Measurements from ENCODE around the gene RPSA. TPM values are rescaled to one million over a fixed set of nuclear protein-coding genes. Genes with fewer than 3 reads are reported as not detected.
"Not testable (repeated sequence)": the region's sequence is repeated elsewhere in the genome, so short reads cannot be mapped to it uniquely, and the experiment has no call there.

RPSA gene
- total RNA-seq, result 389 TPM
- long read RNA-seq, transcript RPSA-201 (7 exons, 1,171 nt), result major isoform, 236 of 248 reads
- long read RNA-seq, partial matches to known transcripts, result 4 of 248 reads
- long read RNA-seq, other reads (novel, unspliced or antisense), result 4 of 248 reads

DNA sequence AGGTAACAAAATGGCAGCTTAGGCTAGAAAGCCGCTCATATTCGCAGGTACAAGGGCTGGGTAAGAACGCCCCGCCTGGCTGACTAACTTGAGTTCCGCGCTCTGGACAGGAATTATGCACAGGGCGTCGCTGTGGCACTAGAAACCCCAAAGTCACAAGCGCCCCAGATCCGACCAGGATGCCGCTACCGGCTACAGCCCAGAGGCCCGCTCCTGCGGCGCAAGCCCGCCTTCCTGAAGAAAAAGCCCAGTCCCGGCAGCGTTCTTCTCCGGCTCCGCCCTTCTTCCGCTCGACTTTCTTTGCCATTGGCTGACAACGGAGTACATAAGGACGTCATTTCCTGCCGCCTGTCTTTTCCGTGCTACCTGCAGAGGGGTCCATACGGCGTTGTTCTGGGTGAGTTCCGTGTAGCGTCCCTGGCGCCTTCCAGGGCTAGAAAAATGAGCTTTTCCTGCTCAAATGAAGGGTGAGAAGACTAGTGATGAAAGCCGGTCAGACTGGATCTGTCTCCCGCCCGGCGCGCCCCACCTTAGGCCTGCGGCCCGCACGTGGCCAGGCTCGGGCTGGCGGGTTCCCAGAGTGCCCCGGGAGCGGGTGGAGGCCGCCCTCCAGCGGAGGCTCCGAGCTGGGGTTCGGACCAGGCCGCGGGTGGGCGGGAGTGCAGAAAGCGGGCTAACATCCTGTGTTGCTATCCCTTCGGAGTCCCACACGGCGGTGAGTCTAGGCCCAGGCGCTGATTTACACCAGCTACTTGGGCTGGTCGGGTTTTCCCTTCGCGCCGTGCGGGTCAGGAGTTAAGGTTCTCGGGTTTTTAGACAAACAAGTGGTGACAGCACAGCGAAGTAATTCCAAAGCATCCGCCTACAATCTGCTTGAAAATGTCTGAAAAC, at the start of gene RPSA:
RPSA (plus strand) TSS at position 353 of the 891 bp plus-strand sequence. CDS start 934 bp downstream, outside the sequence.
- intact Hi-C loops (cut with DNase I), result no loop called here
- ATAC-seq (ENCODE audit: poor library complexity), result peak; percentile 97
- DNase-seq, result peak; percentile 96

DNA sequence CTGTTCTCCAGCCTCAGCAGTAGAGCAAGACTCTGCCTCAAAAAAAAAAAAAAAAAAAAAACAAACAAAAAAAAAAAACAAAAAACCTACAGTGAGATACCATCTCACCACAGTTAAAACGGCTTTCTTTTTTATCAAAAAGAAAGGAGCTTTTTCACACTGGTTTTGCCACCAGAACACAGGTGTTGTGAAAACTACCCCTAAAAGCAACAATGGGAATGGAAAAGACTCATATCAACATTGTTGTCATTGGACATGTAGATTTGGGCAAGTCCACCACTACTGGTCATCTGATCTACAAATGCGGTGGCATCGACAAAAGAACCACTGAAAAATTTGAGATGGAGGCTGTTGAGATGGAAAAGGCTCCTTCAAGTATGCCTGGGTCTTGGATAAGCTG, 48.2 kb upstream of the RPSA start:
- ATAC-seq (ENCODE audit: poor library complexity), result no peak
- intact Hi-C loops (cut with DNase I), result no loop called here
- no peak for DNase-seq

DNA sequence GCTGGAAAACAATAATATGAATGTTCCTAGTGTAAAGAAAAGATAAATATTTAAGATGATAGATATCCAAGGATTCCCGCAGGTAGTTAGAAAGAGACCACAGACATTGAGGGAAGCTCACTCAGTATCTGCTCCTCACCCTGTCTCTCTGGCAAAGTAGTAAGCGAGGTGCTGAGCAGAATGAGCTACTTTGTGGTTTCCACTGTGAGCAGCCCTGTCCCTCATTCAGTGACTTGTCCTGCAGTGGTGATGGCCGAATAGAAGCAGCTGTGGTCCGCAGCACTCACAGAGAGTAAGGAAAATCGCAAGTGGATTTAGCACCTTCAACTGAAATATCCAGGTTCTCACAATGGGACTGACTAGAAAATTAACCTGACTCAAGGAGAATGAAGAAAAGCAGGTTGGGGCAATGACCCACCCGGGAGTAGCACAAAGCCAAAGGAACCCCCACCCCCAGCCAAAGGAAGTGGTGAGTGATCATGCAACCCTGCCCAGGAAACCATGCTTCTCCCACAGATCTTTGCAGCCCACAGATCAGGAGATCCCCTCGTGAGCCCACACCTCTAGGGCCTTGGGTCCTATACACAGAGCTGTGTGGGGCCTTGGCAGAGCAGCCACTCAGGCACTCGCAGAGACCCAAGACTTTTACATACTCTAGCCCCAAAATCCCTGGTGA, 45.1 kb upstream of the RPSA start:
- ATAC-seq (ENCODE audit: poor library complexity) (peak; percentile 37), DNase-seq (no peak)
- intact Hi-C loops (cut with DNase I), result no loop called here

DNA sequence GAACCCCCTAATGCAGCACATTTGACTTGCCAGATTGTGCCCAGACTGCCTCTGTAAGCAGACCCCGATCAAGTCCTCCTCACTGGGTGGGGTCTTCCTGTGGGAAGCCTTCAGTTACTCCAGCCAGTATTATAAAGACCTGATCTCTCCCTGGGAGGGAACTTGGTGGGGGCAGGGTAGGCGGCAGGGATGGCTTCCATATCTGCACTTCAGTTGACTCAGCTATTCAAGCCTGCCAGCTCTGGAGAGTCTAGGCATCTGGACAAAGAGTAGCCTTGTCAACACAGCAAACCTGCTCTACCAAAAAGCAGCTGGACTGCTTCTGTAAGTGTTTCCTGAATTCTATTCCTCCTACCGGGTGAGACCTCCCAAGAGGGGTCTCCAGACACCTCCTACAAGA, 44.3 kb upstream of the RPSA start:
- DNase-seq, result no peak
- peak; percentile 96 for ATAC-seq (ENCODE audit: poor library complexity)
- intact Hi-C loops (cut with DNase I), result no loop called here

DNA sequence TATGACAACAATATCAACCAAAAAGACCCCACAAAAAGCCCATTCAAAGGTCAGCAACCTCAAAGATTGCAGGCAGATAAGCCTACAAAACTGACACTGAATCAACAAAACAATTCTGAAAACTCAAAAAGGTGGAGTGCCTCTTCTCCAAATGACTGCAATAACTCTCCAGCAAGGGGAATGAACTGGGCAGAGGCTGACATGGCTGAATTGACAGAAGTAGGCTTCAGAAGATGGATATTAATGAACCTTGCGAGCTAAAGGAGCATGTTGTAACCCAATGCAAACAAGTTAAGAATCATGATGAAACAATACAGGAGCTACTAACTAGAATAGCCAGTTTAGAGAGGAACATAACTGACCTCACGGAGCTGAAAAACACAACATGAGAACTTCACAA, 43.7 kb upstream of the RPSA start:
- no peak for DNase-seq
- no peak for ATAC-seq (ENCODE audit: poor library complexity)

DNA sequence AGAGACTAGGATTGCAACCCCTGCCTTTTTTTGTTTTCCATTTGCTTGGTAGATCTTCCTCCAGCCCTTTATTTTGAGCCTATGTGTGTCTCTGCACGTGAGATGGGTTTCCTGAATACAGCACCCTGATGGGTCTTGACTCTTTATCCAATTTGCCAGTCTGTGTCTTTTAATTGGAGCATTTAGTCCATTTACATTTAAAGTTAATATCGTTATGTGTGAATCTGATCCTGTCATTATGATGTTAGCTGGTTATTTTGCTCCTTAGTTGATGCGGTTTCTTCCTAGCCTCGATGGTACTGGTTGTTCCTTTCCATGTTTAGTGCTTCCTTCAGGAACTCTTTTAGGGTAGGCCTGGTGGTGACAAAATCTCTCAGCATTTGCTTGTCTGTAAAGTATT, 36.1 kb upstream of the RPSA start:
- DNase-seq; intact Hi-C loops (cut with DNase I); ATAC-seq (ENCODE audit: poor library complexity): not testable (repeated sequence)

More for the DNA sequence above, 43.7 kb upstream of the RPSA start:
- intact Hi-C loops (cut with DNase I), result no loop called here

DNA sequence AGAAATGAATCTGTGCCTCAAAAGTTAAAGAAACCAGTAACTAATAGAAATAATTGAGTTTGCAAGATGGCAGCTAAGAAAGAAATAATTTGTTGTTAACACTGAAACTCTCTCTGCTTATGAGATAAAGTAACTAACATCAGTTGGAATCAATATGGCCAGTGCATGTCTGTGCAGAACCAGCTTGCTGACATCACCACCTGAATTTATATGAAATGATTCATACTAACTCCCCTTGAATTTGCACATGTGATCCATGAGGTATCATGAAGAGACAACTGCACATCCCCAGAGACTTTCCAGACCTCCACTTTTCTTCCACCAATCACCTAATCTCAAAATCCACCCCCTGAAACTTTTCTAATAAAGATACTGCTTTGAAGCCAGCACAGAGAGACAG, 33.7 kb upstream of the RPSA start:
- ATAC-seq (ENCODE audit: poor library complexity) (no peak), DNase-seq (no peak)
- intact Hi-C loops (cut with DNase I), result no loop called here

DNA sequence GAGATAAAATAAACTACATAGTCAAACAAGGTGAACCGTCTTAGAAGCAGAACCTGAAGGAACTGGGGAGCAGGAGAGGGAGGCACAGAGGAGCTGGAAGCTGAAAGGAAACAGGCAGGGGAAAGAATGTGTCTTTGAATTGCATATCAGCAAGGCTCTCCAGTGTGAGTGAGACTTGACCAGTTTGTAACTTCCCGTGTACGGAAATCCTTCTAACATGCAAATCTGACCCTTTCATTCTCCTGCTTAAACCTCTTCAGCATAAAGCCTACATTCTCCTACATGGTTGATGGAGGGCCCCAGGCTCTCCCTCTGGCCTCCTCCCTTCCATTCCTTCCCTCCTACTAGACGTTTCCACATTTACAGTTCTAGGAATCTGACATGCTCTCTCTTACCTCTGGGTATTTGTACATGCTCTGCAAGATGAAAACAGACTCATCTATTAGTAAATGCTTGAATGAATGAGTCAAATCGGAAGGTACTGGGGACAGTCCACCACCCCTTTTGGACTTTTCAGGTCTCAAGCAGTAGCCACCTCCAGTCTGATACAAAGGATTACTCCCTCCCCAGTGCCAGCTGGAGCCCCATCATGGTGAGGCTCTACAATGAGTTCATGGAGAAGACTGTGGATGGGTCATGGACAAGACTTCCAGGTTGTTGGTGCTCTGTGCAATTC, 29.4 kb upstream of the RPSA start:
- no peak for DNase-seq
- intact Hi-C loops (cut with DNase I), result no loop called here
- no peak for ATAC-seq (ENCODE audit: poor library complexity)

DNA sequence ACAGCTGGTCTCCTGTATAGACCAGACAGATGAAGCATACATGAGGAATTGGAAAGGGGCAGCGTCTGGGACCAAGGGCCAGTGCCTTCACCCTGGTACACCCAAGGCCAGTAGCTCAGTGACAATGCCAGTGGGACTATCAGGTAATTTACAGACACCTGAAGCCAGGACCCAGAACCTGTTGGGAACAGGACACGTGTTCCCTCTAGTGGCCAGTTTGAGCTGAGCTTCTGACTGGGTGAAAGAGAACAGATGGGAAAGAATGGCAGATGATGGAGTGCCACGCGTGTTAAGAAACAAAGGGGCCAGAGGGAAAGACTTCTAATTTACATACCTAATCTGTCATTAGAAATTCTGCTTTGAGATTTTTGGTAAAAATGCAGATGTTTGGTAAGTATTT, 28.4 kb upstream of the RPSA start:
- intact Hi-C loops (cut with DNase I), result no loop called here
- DNase-seq, result no peak
- ATAC-seq (ENCODE audit: poor library complexity), result peak; percentile 54

DNA sequence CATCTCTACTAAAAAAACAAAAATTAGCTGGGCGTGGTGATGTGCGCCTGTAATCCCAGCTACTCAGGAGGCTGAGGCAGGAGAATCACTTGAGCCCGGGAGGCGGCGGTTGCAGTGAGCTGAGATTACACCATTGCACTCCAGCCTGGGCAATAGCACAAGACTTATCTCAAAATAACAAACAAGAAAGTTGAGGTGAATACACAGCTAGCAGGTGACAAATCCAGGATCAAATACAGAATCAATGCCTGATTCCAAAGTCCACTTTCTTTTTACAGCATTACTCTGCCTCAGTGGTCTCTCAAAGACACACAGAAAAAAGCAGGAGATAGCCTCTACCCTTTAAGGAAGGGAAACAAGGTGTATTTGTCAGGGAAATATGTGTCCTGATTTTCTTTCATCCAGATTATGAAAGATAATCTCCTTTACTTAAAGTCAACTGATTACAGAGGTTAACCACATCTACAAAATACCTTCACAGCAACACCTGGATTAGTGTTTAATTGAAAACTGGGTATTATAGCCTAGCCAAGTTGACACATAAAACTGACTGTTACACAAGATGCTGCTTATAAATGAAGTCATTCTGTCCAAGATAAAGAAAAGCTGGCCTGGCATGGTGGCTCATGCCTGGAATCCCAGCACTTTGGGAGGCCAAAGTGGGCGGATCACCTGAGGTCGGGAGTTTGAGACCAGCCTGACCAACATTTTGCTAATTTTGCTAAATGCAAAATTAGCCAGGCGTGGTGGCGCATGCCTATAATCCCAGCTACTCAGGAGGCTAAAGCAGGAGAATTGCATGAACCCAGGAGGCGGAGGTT, 27.4 kb upstream of the RPSA start:
- ATAC-seq (ENCODE audit: poor library complexity) (no peak), DNase-seq (no peak)
- intact Hi-C loops (cut with DNase I), result no loop called here

DNA sequence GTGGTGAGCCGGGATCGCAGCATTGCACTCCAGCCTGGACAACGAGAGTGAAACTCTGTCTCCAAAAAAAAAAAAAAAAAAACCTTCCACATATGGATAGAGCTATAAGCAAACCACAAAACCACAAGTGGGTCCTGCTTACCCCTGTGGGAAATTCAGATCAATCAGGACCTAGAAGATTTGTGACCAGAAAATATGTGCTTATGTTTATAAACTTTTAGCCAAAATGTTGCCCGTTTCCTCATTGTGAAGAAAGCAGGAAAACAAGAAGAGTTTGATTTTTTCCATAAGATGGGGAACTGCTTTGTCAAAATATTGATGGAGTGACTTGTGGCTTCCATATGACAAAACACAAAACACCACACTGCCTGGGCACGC, 26.8 kb upstream of the RPSA start:
- no peak for DNase-seq
- intact Hi-C loops (cut with DNase I), result no loop called here

DNA sequence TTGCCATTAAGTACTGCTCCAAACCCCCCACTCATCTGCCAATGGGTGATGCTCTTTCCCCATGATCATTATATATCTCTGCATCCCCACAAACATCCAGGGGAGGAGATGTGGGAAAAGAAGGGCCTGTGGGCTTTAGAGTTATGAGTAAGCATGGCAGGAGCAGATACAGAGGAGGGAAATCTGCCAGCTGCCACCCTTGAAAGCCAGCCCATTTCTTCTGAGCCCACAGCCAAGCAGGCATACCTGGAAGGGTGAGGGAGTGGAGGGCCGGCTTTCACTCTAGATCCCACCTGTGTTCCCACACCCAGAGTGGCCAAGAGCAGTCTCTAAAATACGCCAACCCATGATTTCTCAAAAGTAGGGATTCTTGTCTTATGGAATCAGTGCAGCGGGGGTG, 25.1 kb upstream of the RPSA start:
- ATAC-seq (ENCODE audit: poor library complexity) (no peak), DNase-seq (no peak)
- intact Hi-C loops (cut with DNase I), result no loop called here

More for the DNA sequence above, 26.8 kb upstream of the RPSA start:
- ATAC-seq (ENCODE audit: poor library complexity), result no peak

DNA sequence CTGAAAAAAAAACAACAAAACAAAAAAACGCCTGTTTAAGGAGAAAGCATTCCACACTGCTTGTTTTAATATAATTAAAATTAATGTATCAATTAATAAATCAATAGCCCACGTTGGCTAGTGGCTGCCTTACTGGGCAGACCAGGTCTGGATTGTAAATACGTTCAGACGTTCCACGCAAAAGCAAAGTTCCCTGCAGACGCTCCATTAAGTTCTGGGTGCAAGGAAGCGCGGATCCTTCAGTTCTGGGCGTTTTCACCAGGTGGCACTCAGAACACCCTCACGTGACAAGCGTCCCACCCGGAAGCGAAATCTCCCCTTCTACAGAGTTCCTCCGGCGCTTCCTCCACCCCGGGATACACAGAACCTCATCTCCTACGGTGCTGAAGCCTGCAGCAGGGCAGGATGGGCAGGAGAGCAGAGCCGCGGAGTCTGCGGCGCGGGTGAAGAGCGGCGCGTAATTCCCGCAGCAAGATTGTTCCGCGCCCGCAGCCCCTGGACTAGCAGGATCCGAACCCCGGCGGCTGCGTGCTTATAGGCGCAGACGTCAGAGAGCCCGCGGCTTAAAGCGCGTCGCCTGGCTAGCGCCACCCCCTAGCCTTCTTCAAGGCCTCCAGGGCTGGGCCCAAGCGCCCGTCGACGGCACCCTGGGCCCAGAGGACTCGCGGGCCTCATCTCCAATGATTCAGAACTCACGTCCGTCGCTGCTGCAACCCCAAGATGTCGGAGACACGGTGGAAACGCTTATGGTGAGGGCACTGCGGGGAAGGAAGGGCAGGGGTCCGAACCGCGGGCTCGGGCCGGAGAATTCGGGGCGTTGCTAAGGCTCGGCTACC, 23.3 kb upstream of the RPSA start, which contains the start of gene SLC25A38:
SLC25A38 (plus strand) TSS at position 326 of the 836 bp plus-strand sequence; CDS start at position 681, 355 bp downstream.
- DNase-seq (peak; percentile 82), ATAC-seq (ENCODE audit: poor library complexity) (peak; percentile 79)
- intact Hi-C loops (cut with DNase I), result no loop called here

DNA sequence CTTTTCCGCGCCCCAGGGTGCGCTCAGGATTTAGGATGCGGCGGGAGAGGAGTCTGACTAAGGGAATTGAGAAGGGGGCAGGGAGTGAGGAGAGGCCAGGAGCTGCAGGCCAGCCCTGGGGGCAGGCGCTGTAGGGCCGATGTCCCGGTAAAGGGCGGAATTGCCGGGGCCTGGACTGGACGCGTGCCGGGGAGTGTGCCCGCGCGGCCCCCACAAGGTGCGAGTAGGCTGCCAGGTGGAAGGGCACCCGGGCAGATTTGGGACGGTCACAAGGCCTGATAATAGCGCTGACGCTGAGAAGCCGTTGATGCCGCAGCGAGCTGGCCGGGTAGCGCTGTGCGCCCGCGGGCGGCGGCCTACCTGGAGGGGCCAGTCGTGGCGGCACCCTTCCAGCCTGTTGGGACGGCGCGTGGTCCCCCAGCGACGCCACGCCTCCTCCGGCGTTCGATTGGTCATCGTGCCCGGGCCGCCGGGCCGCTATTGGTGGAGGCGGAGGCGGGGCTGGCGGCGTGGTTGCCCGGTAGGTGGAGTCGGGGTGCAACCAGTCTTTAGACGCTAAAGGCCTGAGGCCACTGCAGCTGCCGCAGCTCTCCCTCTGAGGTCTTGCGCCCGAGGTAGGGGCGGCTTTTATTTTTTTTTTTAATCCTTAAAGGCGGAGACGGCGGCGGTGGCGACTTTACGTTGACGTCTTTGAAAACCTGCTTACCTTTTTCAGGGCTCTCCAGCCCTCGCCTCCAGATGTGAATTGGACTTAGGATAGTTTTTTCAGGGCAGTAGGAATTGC, 22.4 kb upstream of the RPSA start:
- intact Hi-C loops (cut with DNase I), result no loop called here
- DNase-seq (peak; percentile 98), ATAC-seq (ENCODE audit: poor library complexity) (peak; percentile 98)

DNA sequence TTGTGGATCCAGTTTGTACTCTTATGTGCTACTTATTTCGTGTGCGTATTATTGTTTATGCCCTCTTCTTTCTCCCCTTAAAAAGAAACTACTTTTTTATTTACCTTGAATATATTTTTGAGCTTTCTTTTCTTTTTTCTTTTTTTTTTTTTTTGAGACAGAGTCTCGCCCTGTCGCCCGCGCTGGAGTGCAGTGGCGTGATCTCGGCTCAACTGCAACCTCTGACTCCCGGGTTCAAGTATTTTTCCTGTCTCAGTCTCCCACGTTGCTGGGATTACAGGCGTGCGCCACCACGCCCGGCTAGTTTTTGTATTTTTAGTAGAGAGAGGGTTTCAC, 21.9 kb upstream of the RPSA start:
- ATAC-seq (ENCODE audit: poor library complexity), result no peak
- intact Hi-C loops (cut with DNase I), result no loop called here
- no peak for DNase-seq

DNA sequence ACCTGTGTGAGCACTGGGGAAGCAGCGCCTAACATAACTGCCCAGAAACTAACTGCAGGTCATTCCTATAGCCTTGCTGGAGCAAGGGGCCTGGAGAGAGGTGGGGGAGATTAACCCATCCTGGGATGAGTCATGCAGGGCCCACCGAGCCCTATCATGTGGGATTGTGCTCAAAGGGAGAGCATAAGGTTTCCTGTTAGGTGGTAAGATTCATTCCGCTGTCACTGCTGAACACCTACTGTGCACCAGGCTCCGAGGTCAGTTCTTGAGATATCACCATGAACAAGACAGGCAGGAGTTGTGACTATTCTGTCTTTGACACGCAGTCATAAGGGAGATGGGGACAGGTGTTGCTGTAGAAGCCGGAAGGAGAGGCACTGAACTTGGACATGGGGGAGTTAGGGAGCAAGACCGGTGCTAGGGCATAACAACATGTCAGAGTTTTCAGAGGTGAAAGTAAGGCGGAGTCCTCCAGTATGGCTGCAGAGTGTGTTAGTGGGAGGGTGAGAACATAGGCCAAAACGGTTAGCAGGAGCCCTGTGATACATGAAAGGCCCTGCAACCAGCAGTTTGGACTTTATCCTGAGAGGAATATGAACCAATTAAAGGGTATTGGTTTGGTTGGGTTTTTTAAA, 20.9 kb upstream of the RPSA start:
- ATAC-seq (ENCODE audit: poor library complexity) (no peak), DNase-seq (no peak)
- intact Hi-C loops (cut with DNase I), result no loop called here

All from Right ventricle myocardium superior (tissue), 1 donor.